Ascending aorta (tissue), 2 donors: ENCODE results near the gene FAM24B. TPM values are rescaled to one million over a fixed set of nuclear protein-coding genes. Genes with fewer than 3 reads are reported as not detected.
"Not testable (repeated sequence)": the region's sequence is repeated elsewhere in the genome, so short reads cannot be mapped to it uniquely, and the experiment has no call there.

Source experiments
- DNase-seq, 2 donors: peaks; one replicate each; pipeline ENCODE4 v3.0.0-alpha.2; 2019; ENCODE audit warnings: low spot score in 2 of 2
- H3K27ac ChIP-seq, 2 donors: fragments of 200-600 bp; sonication (generic); one replicate each; pipeline ENCODE4 v1.5.1; 2016 to 2017; ENCODE audit warnings: mild to moderate bottlenecking in 1 of 2
- H3K27me3 ChIP-seq: fragments of 200-600 bp; sonication (generic); one replicate; pipeline ENCODE4 v1.5.1; 2017
- H3K36me3 ChIP-seq, 2 donors: fragments of 200-600 bp; sonication (generic); one replicate each; pipeline ENCODE4 v1.5.1; 2016
- H3K4me1 ChIP-seq, 2 donors: fragments of 200-600 bp; sonication (generic); one replicate each; pipeline ENCODE4 v1.5.1; 2016 to 2017; ENCODE audit warnings: mild to moderate bottlenecking in 1 of 2
- H3K4me3 ChIP-seq, 2 donors: fragments of 200-600 bp; sonication (generic); one replicate each; pipeline ENCODE4 v1.5.1; 2016 to 2017; ENCODE audit warnings: mild to moderate bottlenecking in 1 of 2
- H3K9me3 ChIP-seq, 2 donors: fragments of 200-600 bp; sonication (generic); one replicate each; pipeline ENCODE4 v1.5.1; 2016
- CTCF ChIP-seq, 3 experiments: fragments of 200-600 bp in 2 of 3; fragments of 450-650 bp in 1 of 3; sonication (generic) in 2 of 3; IDR thresholded peaks; one replicate each; pipeline ENCODE4 v1.5.1; 2016 to 2019; ENCODE audit warnings: antibody characterized with exemption in 3 of 3, mild to moderate bottlenecking in 1 of 3, moderate library complexity in 1 of 3
- intact Hi-C: fragments of 100-400 bp; cut with DNase I; formaldehyde crosslinking; loops from one replicate; pipeline ENCODE4 v1.15.1; 2023
- total RNA-seq: library from RNA; depleted of rRNA; stranded (reverse); fragments of >200 nt; gene quantifications from one replicate; pipeline ENCODE4 v1.1.0, GENCODE V29; 2016

Gene FAM24B
- total RNA-seq, 1 donor from 2014 or later = not detected

DNA sequence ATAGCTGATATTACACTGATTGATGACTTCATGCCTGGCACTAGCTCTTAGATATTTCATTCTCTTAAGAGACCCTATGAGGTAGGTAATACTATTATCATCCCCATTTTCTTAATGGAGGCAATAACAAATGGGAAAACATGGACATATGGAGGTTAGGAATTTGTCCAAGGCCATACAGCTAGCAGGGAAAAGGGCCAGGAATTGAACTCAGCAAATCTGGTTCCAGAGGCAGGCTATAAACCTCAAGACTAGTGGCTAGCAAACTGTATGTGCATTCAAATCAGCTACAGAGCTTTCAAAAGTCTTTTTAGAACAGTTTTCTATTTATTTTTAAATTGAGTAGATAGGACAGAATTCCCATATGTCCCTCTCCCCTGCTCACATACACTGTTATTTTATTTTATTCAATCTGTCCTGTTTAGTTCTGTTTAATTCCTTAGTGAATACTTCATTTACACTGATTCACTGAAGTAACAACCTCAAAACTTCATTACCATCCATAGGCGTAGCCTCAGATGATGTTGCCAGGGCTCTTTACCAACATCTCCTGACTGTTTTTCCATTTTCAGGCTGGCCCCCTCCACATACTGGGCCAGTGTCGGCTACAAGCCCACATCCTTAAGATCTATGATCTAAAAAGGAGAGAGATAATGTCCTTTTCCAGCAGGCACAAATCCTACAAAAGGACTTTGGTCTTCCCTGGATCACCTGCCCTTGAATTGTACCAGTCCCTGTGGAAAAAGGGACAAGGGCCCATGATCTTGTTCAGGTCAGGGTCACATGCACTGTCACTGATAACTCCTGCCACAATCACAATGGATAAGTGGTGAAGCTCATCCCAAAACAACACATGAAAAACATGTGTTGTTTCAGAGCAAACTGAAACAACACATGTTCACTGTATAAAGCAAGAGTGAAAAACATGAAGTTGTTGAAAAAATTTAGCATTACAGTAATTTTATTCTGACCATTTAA, 15.9 kb downstream of the FAM24B start:
- Histone ChIP-seq H3K4me1 (no peaks in the 10 kb centered on the region), H3K9me3 (no peaks in the 10 kb centered on the region), H3K4me3 (no peak overlapping the region), H3K36me3 (no peaks in the 10 kb centered on the region), H3K27ac (no peak overlapping the region), H3K27me3 (no peaks in the 10 kb centered on the region)
- intact Hi-C loops = no loop called here
- no peak for TF ChIP-seq CTCF (IDR thresholded peaks at IDR 0.05)
- DNase-seq = no peak

GRCh38 chr10:122861711-122862161, 17.6 kb downstream of the FAM24B start:
- no peak for DNase-seq

GRCh38 chr10:122859527-122859926, 19.9 kb downstream of the FAM24B start:
- no peak for DNase-seq
- intact Hi-C loops = no loop called here
- no peaks in the 10 kb centered on the region for H3K36me3 ChIP-seq
- no peak overlapping the region for H3K4me3 ChIP-seq
- no peak overlapping the region for H3K27ac ChIP-seq
- H3K9me3 ChIP-seq = no peaks in the 10 kb centered on the region
- H3K4me1 ChIP-seq = no peaks in the 10 kb centered on the region
- no peak for TF ChIP-seq CTCF (IDR thresholded peaks at IDR 0.05)
- H3K27me3 ChIP-seq = no peaks in the 10 kb centered on the region

More at GRCh38 chr10:122861711-122862161, 17.6 kb downstream of the FAM24B start:
- no peak overlapping the region for H3K27ac ChIP-seq
- intact Hi-C loops = no loop called here
- no peaks in the 10 kb centered on the region for H3K36me3 ChIP-seq
- H3K9me3 ChIP-seq = no peaks in the 10 kb centered on the region
- no peak for TF ChIP-seq CTCF (IDR thresholded peaks at IDR 0.05)
- H3K4me1 ChIP-seq = no peaks in the 10 kb centered on the region
- H3K27me3 ChIP-seq = no peaks in the 10 kb centered on the region
- no peak overlapping the region for H3K4me3 ChIP-seq

DNA sequence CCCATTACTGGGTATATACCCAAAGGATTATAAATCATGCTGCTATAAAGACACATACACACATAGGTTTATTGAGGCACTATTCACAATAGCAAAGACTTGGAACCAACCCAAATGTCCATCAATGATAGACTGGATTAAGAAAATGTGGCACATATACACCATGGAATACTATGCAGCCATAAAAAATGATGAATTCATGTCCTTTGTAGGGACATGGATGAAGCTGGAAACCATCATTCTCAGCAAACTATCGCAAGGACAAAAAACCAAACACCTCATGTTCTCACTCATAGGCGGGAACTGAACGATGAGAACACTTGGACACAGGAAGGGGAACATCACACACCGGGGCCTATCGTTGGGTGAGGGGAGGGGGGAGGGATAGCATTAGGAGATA, 21.3 kb downstream of the FAM24B start:
- H3K9me3 ChIP-seq, intact Hi-C loops, H3K27ac ChIP-seq, H3K4me3 ChIP-seq, H3K4me1 ChIP-seq, DNase-seq, H3K27me3 ChIP-seq, H3K36me3 ChIP-seq: not testable (repeated sequence)

- H3K36me3 ChIP-seq = peaks cover 0 to 4% of the 10 kb centered on the region in 2 donors
- H3K27me3 ChIP-seq = no peaks in the 10 kb centered on the region
- H3K9me3 ChIP-seq = no peaks in the 10 kb centered on the region
- intact Hi-C loops = no loop called here
- H3K27ac ChIP-seq = no peak overlapping the region
- no peak for TF ChIP-seq CTCF (IDR thresholded peaks at IDR 0.05)
- no peaks in the 10 kb centered on the region for H3K4me1 ChIP-seq
- DNase-seq = no peak
- H3K4me3 ChIP-seq = no peak overlapping the region
Measured at GRCh38 chr10:122856902-122857301, 22.5 kb downstream of the FAM24B start.

DNA sequence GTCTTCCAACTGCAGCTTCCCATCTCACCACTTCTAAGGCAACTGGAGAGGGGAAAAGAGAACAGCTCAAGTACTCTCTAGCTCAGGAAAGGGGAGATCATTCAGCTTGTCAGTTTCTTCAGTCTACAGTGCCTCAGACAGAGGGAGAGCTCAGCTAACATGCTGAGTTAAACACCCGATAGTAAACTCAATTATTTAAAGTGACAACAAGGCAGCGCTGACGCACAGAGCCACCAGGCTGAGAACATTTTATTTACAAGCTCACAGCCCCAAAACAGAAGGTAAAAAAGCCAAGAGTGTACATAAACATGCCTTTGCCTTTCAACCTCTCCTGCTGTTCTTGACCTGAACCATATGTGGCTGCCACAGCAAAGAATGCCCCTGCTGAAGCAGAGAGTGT, 23.6 kb downstream of the FAM24B start:
- H3K27ac ChIP-seq = no peak overlapping the region
- H3K27me3 ChIP-seq = no peaks in the 10 kb centered on the region
- intact Hi-C loops = no loop called here
- no peaks in the 10 kb centered on the region for H3K9me3 ChIP-seq
- no peak overlapping the region for H3K4me3 ChIP-seq
- DNase-seq = no peak
- H3K36me3 ChIP-seq = peaks cover 0 to 4% of the 10 kb centered on the region in 2 donors
- no peaks in the 10 kb centered on the region for H3K4me1 ChIP-seq
- TF ChIP-seq CTCF (IDR thresholded peaks at IDR 0.05) = no peak
